Activated T-helper 1 cell treated with anti-CD3 and anti-CD28 coated beads, Interleukin-2, amount 50 U/mL, for 16 hours (primary cell): ENCODE data around the gene MACROD1.

Source experiments
- DNase-seq, 2 donors: peaks; one replicate each; pipeline ENCODE4 v3.0.0-alpha.2; 2020; ENCODE audit warnings: low read depth in 1 of 2, low spot score in 1 of 2

MACROD1 gene

DNA sequence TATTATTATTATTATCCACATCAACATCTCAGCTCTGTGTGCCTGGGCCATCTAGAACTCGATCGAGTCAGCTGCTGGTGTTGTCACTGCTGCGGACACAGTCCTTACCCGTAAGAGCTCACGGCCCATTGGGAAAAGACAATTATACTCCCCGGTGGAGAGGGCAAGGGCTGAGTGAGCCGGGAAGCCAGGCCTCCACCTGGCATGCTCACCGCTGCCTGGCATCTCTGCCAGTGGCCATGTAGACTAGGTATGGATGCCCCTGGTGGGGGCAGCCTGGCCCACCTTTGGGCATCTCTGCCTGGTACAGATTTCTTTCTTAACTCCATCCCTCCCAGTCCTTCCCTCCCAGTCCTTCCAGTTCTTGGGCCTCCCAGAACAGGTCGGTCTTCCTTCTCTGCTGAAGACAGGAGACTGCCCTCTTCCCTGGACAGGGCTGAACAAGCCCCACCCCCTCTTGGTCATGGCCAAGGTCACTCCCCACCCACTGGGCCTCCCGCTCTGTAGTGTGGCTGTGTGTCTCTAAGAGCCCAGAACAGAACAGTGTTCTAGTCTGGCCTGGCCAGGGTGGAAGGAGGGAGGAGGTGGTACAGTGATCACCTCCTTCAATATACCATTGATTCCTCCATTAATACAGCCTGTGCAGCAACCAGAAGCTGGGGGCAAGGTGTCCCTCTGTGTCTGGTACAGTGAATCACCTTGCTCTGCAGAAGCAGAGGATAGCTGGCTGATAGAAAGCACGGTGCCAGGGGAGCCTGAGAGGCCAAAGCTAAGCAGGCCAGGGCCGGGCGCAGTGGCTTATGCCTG, 72.5 kb downstream of the MACROD1 start:
- no peak for DNase-seq

DNA sequence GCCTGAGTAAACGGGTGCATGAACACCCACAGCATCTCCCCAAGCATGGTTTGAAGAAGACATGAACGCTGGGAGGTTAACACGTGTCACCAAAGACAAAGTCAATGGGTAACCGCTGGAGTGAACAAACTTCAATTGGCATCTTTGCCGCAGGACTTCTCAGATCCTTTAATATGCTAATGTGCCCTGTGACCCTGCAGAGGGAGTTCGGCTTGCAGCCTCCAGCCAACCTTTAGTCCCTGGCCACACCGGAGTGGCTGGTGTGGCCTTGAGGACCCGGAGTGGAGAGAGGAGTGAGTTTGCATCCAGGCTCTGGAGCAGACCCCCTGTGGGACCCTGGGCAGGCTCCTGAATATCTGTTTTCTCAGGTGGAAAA, 73.2 kb downstream of the MACROD1 start:
- DNase-seq: no peak

DNA sequence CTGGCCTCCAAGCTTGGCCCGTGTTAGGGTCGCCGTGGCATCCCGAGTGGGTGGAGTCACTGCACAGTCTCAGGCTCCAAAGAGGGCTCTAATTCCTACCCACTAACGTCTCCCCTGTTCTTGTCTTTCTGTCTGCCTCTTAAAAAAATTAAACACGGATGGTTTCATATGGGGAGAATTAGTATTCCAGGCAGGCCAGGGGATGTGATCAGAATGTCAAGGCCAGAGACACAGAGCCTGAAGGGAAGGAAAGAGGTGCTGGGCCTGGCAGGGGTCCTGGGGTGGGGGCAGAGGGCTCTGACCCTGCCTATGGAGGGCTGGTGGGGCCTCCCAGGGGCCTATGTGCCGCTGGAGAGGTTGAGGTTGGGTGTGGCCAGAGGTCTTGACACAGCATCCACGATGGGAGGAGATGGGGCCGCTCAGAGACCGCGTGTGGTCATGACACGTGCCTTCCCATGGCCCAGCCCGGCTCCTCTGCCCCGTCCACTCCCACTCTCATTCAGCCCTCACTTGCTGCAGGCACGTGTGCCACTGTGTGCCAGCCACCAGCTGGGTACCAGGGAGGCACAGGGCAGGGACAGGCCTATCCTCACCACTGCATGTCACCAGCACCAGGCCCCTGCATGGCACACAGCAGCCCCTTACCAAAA, 73.7 kb downstream of the MACROD1 start:
- DNase-seq: no peak

DNA sequence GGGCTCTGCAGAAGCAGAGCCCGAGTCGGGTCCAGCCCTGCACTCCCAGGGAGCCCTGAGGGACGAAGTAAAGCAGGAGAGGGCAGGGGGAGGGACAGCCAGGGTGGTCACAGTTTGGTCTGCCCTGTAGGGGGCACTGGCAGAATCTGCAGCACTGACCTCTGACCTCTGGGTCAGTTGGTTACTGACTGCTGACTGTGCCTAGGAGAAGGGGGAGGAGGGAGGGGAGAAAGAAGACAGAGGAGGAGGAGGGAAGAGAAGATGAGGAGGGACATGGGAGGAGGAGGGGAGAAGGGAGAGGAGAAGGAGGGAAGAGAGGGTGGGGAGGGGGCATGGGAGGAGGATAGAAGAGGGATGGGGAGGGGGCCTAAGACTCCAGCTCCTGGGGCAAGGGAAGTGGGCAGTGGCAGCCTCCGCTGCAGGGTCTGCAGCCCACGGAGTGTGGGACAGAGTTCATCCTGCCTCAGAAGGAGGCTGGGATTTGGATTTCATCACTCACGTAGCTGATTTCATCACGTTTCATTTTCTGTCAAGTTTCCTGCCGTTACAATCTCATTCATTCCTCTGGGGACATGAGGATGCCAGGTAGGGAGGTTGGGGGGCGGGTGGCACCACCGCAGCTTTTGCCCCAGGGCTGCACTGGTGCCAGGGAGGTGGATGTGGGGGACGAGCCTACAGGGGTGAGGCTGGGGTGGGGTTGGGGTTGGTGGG, 75.0 kb downstream of the MACROD1 start:
- no peak for DNase-seq

DNA sequence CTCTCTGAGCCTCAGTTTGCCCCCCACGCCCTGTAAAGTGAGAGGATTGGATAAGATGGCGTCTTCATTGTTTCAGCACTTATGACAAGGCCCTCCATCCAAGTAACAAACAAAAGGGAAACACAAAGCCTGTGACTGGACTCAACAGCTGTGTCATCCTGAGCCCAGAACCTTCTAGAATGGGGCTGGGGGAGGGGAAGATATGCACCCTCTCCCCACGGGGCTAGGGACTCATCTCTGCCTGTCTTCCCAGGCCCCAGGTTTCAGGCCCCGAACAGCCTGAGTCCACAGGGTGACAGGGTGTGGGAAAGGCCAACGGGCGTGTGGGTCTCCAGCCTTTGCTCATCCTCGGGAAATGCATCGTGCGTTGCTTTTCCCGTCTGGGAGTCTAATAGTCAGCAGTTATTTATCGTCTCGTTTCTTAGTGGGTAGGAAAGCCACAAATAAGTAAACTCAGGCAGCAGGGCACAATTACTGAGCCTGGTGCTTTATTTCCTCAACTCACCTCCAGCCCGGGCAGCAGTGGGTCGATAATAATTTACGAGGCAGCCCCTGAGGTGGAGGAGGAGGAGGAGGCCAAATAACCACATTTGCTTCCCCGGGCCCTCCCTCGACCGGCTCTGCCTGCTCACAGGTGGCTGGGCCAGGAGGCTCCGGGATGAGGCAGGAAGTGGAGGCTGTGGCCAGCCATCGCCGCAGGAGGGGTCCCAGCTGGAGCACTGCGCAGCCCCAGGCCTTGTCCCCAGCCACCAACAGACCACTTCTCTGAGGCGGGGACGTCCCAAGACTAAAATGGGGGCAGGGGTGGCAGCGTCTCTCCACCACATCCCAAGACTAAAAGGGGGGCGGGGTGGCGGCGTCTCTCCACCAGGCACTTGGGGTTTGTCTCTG, 75.8 kb downstream of the MACROD1 start:
- no peak for DNase-seq

DNA sequence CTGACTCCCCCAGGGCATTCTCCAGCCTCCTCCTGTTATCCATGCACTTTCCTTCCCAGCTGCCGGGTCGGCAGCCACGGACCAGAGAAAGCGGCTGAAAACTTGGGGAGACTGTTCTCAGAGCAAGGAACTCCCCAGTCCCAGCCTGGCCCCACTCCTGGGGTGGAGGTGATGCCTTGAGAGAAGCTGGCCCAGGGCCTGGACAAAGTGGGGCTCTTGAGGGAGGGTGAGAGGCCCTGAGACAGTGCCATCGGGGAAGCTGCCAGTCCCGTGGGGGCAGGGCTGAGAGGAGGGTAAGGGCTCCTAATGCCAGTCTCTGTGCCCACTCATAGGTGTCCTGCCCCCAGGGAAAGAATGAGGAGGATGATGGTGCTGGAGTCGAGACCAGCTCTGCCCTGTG, 76.4 kb downstream of the MACROD1 start:
- DNase-seq: no peak

DNA sequence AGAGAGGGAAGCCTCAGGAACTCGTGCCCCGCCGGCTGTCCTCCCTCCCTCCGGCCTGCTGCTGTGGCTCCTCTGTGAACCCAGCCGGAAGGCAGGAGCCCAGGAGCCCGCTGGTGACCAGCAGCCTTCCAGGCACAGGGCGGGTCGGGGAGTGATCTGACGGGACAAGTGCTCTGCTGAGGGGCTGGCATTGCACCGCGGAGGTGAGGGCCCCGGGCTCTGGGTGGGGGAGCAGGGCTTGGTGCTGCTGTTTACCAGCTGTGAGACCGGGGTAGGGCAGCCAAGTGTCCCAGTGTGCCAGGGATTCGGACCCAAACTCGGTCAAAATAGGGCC, 76.9 kb downstream of the MACROD1 start:
- DNase-seq: no peak

DNA sequence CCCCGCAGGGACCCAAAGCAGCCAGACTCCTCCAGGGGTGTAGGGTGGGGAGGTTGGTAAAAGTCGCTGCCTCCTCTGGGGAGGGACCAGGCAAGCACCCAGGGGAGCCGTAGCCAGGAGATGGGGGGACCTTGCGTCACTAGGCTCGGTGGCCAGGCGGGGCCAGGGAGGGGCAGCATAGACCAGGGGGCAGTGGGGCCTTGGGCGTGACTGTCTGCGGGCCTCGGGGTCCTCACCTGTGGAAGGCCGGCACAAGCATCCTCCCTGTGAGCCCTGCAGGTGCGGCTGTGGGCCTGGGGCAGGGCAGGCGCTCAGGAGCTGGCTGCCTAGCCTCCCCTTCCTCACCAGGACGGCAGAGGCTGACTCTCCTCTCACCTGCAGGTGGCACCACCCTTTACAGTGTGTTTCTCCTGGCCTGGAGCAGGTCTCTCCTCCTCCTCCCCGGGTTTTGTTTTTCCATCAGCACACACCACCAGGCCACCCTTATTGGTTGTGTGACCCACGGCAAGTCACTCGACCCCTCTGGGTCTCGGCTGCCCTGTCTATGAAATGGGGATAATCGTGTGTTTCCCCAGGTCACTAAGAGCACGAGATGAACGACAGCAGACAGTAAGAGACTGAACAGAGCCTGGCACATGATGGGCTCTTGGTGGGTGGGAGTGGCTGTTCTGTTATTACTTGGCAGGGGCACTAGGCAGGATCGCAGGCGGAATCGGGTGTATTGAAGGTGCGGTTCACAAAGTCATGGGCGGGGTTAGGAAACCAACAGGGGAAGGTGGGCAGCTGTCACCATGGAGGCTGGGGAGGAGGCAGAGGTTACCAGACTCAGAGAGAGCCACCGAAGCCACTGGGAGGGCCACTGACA, 77.5 kb downstream of the MACROD1 start:
- no peak for DNase-seq

DNA sequence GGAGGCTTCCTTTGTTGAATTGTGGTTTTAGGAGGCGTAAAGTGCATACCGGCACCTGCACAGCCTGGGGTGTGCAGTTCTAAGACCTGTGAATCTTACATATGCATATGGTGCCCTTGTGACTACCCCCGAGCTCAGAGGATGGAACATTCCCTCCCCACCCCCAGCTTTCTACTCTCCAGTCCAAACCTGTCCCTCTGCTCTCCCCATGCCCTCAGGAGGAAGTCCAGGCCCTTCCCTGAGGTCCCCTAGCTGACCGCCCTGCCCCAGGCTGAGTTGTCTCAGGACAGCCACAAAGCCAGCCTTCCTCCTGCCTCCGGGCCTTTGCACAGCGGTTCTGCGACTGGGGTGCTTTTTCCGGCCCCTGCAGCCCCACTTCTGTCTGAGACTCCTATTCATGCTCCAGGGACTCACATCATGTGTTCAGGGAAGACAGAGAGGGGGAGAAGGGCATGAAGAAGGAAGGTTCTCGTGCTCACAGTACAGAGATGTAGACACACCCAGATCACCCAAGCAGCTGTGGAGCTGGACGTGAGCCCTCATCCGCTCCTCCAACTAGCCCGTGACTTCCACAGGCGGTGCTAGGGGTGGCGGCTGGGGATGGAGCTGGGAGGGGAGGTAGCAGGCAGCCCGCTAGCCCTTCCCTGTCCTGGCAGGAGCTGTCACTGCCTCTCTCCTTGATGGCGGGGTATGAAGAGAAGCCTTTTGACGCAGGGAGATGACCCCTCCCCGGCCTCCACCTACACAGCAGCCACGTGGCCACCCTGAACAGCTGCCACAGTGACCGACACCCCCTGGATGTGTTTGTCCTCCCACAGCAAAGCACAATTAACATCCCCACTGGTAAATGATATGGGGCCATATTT, 79.4 kb downstream of the MACROD1 start:
- no peak for DNase-seq

DNA sequence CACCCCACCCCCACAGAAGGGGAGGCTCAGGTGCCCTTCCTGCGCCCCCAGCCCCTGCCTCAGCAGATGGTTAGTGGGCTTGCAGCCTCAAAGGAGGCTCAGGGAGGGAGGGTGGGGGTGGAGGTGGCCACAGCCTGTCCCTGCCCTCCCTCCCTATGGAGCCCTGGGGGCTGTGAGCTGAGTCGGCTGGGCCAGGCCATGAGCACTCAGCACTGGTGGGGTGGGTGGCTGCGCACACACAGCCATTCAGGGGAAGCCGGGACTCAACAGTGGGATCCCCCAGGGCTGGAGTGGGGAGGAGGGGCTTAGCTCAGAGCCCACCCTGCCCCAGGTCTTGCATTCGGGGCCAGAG, 80.0 kb downstream of the MACROD1 start:
- no peak for DNase-seq

DNA sequence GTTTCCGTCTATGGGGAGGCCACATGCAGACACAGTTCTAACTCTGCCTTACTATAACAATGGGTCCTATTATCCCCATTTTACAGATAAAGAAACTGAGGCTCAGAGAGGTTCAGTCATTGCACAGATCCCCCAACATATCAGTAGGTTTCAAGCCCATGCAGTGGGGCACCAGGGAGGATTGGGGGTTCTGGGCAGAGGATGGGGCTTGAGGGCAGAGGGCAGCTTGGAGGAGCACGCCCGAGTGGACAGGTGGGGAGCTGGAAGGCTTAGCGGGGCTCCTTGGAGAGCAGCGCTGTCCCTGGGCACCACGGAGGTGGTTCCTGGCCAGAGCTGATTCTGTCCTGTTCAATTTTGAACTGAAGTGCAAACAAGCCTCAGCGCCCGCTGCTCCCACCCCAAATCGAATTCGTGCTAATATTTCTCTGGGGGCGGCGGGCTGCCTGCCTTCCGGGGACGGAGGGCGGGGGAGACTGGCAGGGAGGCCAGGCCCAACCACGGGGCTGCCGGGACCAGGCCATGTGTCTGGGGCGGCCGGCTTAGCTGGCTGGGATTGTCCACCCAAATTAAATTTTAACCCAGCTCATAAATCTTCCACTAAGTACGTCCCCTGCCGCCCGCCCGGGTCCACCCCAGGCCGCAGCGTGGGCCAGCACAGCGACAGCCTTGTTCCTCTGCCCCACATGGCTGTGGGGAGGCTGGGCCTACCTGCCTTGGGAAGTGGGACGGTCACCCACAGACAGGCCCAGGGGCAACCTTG, 80.8 kb downstream of the MACROD1 start:
- DNase-seq: no peak

DNA sequence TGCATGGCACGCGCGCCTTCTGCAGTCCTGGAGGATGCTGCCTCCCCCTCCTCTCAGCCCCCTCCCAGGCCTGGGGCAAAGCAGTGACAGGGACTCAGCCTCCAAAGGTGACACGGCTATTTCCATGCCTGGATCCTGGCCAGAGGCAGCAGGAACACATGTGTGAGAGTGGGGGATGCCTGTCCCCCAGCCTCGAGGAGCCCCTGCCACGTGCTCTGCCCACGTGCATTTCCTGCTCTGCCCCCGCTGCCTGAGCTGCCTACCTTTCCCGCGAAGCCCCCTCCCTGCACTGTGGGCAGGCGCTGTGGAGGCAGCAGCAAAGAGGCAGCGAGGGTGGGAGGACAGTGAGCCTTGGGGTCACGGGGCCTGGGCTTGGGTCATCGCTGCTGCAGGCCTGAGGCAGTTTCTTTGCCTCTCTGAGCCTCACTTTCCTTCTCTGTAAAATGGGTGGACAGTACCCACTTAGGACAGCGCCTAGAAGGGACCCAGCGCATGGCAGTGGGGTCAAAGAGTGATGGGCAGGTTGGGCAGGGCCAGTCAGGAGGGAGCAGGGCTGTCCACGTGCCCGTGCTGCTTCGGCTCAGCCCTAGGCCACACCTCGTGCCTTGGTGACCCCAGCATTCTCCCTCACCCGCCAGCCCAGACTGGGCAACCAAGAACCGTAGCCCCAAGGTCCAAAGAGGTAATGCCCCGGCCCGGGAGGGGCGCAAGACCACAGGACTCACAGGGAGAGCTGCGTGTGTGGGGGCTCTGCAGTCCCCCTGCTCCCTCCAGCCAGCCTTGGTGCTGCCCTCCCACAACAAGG, 81.6 kb downstream of the MACROD1 start:
- no peak for DNase-seq

DNA sequence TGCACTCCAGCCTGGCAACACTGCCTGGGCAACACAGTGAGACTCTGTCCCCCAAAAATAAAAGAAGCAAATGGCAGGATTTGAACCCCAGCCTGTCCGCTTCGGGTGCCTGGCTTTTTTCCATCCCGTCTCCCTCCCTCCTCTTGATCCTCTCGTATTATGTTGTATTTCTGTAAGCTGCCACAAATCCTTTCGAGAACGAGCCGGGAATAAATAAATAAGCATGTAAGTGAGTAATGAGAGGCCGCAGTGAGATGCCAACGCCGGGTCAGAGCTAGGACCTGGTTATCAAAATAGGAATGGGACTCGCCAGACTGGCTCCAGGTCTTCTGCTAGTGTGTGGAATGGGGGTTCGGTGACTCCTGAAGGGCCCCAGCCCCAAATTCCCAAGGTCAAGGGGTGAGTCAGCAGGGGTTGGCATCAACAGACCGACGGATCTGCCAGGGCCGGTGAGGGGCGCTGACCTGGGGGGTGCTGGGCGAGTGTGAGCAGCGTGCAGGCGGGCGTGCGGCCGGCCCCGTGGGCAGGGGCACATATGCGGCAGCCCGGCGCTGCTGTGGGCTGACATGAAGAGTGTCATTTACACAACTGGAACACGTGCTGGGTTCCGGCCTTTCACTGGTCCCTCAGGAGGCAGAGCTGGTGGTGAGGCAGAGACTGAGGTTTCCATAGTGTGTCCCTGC, 82.4 kb downstream of the MACROD1 start:
- no peak for DNase-seq

DNA sequence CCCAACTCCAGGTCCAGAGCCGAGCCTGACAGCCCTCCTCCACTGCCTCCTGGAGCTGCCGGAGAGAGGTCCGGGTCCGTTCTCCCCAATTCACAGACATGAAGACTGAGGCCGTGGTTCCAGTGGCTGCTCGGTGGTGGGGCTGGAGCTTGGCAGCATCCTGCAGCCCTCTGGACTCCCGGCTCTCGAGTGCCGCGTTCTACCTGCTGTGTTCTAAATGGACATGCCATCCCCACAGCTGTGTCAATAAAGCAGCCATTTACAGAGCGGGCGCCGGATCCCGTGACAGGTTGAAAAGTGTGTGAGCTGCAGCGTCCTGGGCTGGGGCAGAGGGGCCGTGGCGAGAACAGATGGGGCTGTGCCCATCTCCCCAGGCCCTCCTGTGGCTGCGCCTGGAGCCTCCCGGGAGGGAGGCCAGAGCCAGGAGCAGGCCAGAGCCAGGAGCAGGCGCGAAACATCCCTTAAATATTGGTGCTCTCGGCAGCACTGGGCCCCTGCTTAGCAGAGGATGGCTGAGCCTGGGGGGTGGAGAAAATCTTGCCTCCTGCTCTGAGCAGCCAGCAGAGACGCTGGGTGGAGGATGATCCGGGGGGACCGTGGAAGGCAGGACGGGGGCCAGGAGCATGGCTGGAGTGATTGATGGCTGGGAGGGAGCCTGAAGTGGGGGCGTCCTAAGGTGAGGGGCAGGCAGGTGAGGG, 84.0 kb downstream of the MACROD1 start:
- DNase-seq: no peak

DNA sequence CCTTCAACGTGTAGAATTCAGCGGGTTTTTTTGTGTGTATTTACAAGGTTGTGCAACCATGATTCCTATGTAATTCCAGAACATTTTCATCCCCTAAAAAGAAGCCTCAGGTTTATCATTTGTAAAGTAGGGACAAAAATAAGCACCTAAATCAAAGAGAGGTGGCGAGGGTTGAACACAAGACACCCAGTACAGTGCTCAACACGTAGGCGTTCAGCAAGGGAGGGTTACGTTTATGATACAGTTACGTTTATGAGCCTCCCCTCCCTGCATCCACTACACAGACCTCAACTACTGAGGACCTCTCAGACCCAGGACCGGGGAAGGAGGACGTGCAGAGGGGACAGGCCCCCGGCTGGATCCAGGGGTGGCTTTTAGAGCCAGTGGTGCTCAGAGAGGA, 85.5 kb downstream of the MACROD1 start:
- DNase-seq: no peak

DNA sequence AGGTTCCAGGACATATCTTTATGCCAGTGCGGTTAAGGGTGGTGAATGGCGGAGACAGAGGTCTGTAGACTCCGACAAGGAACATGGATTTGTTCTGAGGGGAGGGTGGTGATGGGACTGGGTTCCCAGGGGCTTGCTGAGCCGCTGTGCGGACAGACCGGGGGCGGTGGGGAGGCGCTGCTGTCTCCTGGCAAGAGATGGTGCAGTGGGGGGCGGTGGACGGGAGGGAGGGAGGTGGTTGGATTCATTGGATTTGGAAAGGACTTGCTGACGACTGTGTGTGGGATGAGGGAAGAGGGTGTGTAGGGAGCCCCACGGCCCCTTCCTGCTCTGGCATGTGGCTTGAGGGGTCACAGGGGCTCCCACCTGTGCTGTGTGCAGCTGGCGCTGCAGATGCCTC, 87.0 kb downstream of the MACROD1 start:
- no peak for DNase-seq

DNA sequence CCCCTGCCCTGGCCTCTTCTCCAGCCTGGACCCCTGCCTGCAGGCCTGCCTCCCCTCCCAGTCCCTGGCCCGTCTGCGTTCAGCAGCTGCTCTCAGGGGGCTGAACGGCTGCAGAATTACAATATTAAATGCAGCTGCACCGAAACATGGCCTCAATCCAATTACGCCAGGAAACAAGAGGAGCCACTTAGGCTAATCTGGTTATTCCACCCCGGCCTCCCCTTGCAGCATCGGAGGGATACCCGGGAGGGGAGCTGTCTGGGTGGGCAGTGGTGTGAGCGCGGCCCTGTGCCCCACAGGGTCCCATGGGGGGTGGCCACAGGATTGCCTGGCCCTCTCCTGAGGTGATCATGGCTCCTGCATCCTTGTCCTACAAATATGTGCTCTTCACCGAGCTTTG, 87.6 kb downstream of the MACROD1 start:
- no peak for DNase-seq
